Measurements from ENCODE around the gene CAGE1. TPM values are rescaled to one million over a fixed set of nuclear protein-coding genes. Genes with fewer than 3 reads are reported as not detected.

The CAGE1 gene
- total and polyA plus RNA-seq, 2 donors (not counting 3 experiments of a cell fraction or from before 2014, with no cell fraction given), result not detected

GRCh38 chr6:7402716-7403115 is 13.2 kb upstream of the CAGE1 start:
- Histone ChIP-seq H3K36me3 (ENCODE audit: control insufficient read depth in 2 of 2, extremely low read depth in 1 of 2, insufficient read depth in 2 of 2, low read length in 2 of 2) (peaks cover 13 to 24% of the 10 kb centered on the region in 2 experiments), H3K9me1 (replicated peaks; ENCODE audit: control insufficient read depth, extremely low read depth, insufficient read depth, low read length) (no peaks in the 10 kb centered on the region), H3K79me2 (ENCODE audit: control insufficient read depth, insufficient read depth, low read length) (no peaks in the 10 kb centered on the region), H3K9ac (replicated peaks; ENCODE audit: extremely low read depth, insufficient read depth, low read length) (no peak overlapping the region), H3K9me3 (replicated peaks; ENCODE audit: control insufficient read depth, insufficient read depth, low read length) (no peaks in the 10 kb centered on the region), H3K4me2 (ENCODE audit: insufficient read depth, low read length) (no peak overlapping the region), H4K20me1 (replicated peaks; ENCODE audit: control insufficient read depth, extremely low read depth, insufficient read depth, low read length) (no peaks in the 10 kb centered on the region), H3K4me3 (replicated peaks in 1 of 3; ENCODE audit: insufficient read depth in 1 of 3, low read depth in 1 of 3, low read length in 3 of 3) (no peak overlapping the region), H3K27me3 (ENCODE audit: control insufficient read depth in 2 of 2, insufficient read depth in 2 of 2, low read length in 2 of 2) (no peaks in the 10 kb centered on the region), H2AFZ (ENCODE audit: low read depth, low read length) (no peak overlapping the region), H3K27ac (ENCODE audit: insufficient read depth, low read depth, low read length) (no peak overlapping the region), H3K4me1 (ENCODE audit: control insufficient read depth, extremely low read depth, insufficient read depth, low read length) (no peaks in the 10 kb centered on the region)
- TF ChIP-seq MYC (IDR thresholded peaks at IDR 0.05; ENCODE audit: low read depth, low read length) (no peak), POLR2AphosphoS5 (IDR thresholded peaks at IDR 0.05; ENCODE audit: insufficient read depth, low read depth, low read length) (no peak), GATA2 (IDR thresholded peaks at IDR 0.05; ENCODE audit: insufficient read depth, insufficient read length, low read depth, low read length) (no peak), FOS (IDR thresholded peaks at IDR 0.05; ENCODE audit: borderline replicate concordance, insufficient read depth, low read length) (no peak), POLR2A (IDR thresholded peaks at IDR 0.05; ENCODE audit: low read depth, low read length) (no peak), EZH2 (IDR thresholded peaks at IDR 0.05; ENCODE audit: borderline replicate concordance, low read depth, low read length, severe bottlenecking) (no peak)
- TF ChIP-seq, protein P1, sequence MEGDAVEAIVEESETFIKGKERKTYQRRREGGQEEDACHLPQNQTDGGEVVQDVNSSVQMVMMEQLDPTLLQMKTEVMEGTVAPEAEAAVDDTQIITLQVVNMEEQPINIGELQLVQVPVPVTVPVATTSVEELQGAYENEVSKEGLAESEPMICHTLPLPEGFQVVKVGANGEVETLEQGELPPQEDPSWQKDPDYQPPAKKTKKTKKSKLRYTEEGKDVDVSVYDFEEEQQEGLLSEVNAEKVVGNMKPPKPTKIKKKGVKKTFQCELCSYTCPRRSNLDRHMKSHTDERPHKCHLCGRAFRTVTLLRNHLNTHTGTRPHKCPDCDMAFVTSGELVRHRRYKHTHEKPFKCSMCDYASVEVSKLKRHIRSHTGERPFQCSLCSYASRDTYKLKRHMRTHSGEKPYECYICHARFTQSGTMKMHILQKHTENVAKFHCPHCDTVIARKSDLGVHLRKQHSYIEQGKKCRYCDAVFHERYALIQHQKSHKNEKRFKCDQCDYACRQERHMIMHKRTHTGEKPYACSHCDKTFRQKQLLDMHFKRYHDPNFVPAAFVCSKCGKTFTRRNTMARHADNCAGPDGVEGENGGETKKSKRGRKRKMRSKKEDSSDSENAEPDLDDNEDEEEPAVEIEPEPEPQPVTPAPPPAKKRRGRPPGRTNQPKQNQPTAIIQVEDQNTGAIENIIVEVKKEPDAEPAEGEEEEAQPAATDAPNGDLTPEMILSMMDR (IDR thresholded peaks at IDR 0.05; ENCODE audit: extremely low read depth in 1 of 2, insufficient read depth in 1 of 2, low read depth in 1 of 2, low read length in 2 of 2), result no peak
- POLR2A ChIA-PET, result no interaction called here
- no peak for FAIRE-seq
- CTCF ChIA-PET, result no interaction called here
- DNase-seq (ENCODE audit: low read depth, low spot score), result no peak
- dilution Hi-C loops (cut with MboI; ENCODE audit: extremely low pct_ligation_motif_present, low sequenced_read_pairs), result no loop called here
- intact Hi-C loops (cut with micrococcal nuclease), result no loop called here
- BruUV-seq (replicated peaks), result no TSS peak

All from endothelial cell of umbilical vein (primary cell).